Gastrocnemius medialis (tissue), 4 donors: ENCODE results near the gene PLCB2. TPM values are rescaled to one million over a fixed set of nuclear protein-coding genes. Genes with fewer than 3 reads are reported as not detected.

ENCODE experiments used
- ATAC-seq, 2 donors: fragments of 150-250 bp; one replicate each; pipeline ENCODE4 v1.9.1; 2016
- DNase-seq, 2 donors: peaks; one replicate each; pipeline ENCODE4 v3.0.0-alpha.2; 2019
- H3K27ac ChIP-seq, 4 donors: fragments of 200-600 bp; sonication (generic); 1 replicate in 1 of 4; 2 replicates in 3 of 4; pipeline ENCODE4 v1.5.1; 2016 to 2018; ENCODE audit warnings: mild to moderate bottlenecking in 2 of 4, moderate library complexity in 1 of 4
- H3K27me3 ChIP-seq, 3 donors: fragments of 200-600 bp; sonication (generic) in 2 of 3; 1 replicate in 1 of 3; 2 replicates in 2 of 3; pipeline versions ENCODE4 v1.5.1 to v1.6.0; 2016 to 2019; ENCODE audit warnings: mild to moderate bottlenecking in 1 of 3, moderate library complexity in 1 of 3
- H3K36me3 ChIP-seq, 2 donors: fragments of 200-600 bp; sonication (generic) in 1 of 2; one replicate each; pipeline ENCODE4 v1.5.1; 2017 to 2018
- H3K4me1 ChIP-seq, 2 donors: fragments of 200-600 bp; sonication (generic) in 1 of 2; one replicate each; pipeline ENCODE4 v1.5.1; 2016 to 2017; ENCODE audit warnings: mild to moderate bottlenecking in 2 of 2
- H3K4me3 ChIP-seq, 4 donors: fragments of 200-600 bp; sonication (generic) in 3 of 4; 1 replicate in 1 of 4; 2 replicates in 3 of 4; pipeline ENCODE4 v1.5.1; 2016 to 2019; ENCODE audit warnings: mild to moderate bottlenecking in 2 of 4
- H3K9me3 ChIP-seq, 3 donors: fragments of 200-600 bp; sonication (generic) in 2 of 3; 1 replicate in 1 of 3; 2 replicates in 2 of 3; pipeline ENCODE4 v1.5.1; 2016 to 2019
- POLR2A ChIP-seq, 2 donors: fragments of 450-650 bp; IDR thresholded peaks; one replicate each; pipeline ENCODE4 v1.6.1; 2017; ENCODE audit warnings: antibody characterized with exemption in 2 of 2, mild to moderate bottlenecking in 2 of 2, moderate library complexity in 2 of 2
- in situ Hi-C, 4 donors: fragments of 200-750 bp; cut with MboI; loops; one replicate each; pipeline versions ENCODE4 v1.15.0 to v1.8.0; 2017; ENCODE audit warnings: low sequenced_read_pairs in 4 of 4
- intact Hi-C: fragments of 100-400 bp; cut with DNase I; formaldehyde crosslinking; loops from one replicate; pipeline ENCODE4 v1.15.1; 2023; ENCODE audit warnings: low total_unique reads
- total RNA-seq, 4 donors: library from RNA; depleted of rRNA; stranded (reverse); fragments of >200 nt; gene quantifications; one replicate each; pipeline versions ENCODE4 v1.1.0 to v1.2.3, GENCODE V29; 2016
- TF ChIP-seq, protein P1 (sequence below), 5 experiments: fragments of 450-650 bp in 3 of 5; fragments of 200-600 bp in 2 of 5; sonication (generic) in 2 of 5; IDR thresholded peaks in 4 of 5; conservative IDR thresholded peaks in 1 of 5; 1 replicate in 4 of 5; 2 replicates in 1 of 5; pipeline ENCODE4 v1.5.1; 2016 to 2019; ENCODE audit warnings: antibody characterized with exemption in 5 of 5, mild to moderate bottlenecking in 3 of 5, moderate library complexity in 3 of 5

PLCB2 gene
- total RNA-seq, 4 donors from 2014 or later: 0.72 to 2.0 (median 1.4) TPM; not detected in 1

DNA sequence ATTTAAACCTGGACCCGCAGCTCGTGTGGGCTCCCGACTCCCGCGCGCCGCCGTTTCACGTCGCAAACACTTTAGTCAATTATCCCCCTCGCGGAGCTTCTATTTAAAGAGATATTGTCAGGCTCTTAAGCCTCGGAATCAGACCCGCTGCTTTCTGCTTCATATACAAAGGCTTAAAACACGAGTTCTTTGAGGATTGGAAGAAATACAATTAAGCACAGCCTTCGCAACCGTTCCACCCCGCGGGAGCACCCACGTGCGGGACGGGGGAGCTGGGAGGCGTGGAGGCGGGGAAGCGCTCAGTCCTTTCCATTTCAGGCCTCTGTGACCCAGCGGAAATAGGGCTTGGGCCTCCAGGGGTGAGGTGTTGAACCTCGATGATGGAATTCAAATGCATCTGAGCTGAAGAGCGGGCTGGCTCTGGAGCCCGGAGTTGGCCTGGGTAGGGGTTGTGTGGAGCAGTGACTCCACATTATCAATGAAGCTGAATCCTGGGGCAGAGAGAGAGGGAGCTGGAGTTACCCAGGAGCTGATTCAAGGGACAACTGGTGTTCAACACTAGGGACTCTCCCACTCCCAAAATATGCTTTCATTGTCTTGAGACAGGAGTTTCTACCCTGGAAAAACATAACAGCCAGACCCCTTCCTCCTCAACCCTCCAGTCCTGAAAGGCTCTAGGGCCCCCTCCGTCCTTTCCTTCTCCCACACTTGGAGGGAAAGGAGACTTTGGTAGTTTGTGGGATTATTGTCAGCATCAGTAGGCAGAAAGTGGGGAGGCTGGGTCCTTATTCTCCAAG is 27.3 kb downstream of the PLCB2 start:
- Histone ChIP-seq H3K4me3 (no peak overlapping the region), H3K9me3 (no peaks in the 10 kb centered on the region), H3K27ac (no peak overlapping the region), H3K27me3 (peaks cover 50 to 54% (median 50%) of the 10 kb centered on the region in 3 donors), H3K4me1 (peaks cover 3 to 19% of the 10 kb centered on the region in 2 donors), H3K36me3 (no peaks in the 10 kb centered on the region)
- ATAC-seq (no peak), DNase-seq (no peak)
- intact Hi-C loops (no loop called here), in situ Hi-C loops (loop anchor here in 1 of 4 donors (10.0 kb wide), 1 partner anchor 144 kb away; no protein-coding TSS in a partner anchor)
- no peak for TF ChIP-seq POLR2A (IDR thresholded peaks at IDR 0.05)
- TF ChIP-seq, protein P1, sequence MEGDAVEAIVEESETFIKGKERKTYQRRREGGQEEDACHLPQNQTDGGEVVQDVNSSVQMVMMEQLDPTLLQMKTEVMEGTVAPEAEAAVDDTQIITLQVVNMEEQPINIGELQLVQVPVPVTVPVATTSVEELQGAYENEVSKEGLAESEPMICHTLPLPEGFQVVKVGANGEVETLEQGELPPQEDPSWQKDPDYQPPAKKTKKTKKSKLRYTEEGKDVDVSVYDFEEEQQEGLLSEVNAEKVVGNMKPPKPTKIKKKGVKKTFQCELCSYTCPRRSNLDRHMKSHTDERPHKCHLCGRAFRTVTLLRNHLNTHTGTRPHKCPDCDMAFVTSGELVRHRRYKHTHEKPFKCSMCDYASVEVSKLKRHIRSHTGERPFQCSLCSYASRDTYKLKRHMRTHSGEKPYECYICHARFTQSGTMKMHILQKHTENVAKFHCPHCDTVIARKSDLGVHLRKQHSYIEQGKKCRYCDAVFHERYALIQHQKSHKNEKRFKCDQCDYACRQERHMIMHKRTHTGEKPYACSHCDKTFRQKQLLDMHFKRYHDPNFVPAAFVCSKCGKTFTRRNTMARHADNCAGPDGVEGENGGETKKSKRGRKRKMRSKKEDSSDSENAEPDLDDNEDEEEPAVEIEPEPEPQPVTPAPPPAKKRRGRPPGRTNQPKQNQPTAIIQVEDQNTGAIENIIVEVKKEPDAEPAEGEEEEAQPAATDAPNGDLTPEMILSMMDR (IDR thresholded peaks at IDR 0.05 in 4 of 5, conservative IDR thresholded peaks at IDR 0.05 in 1 of 5): no peak

DNA sequence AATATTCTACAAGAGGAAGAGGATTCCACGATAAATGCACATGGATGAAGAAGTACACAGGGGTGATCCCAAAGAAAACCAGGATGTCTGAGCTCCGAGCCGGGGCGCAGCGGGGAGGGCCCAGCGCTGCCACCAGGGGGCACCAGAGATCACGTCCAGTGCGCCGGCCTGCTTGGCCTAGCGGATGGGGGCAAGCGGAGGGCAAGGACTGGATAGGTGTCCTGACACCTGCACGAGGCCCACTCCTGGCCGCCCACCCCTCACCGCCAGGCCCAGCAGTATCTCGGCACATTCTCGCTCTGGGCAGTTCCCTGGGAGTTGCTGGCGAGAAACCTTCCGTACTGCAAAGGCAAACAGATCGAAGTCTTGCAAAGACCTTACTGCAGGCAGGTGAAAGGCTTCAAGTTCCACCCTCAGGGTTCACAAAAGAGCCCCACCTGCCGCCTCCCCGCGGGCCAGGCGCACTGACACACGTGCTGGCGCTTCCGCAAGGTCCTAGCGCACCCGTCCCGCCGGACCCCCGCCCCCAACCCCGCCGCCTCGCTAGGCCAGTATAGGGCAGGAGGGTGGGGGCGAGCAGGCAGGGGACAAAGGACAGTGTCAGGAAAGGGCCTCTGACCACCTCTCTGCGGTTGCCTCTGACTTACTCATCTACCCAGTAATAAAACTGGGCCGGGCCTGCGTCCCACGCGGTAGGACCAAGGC is 28.1 kb downstream of the PLCB2 start:
- no peak overlapping the region for H3K4me3 ChIP-seq
- in situ Hi-C loops: loop anchor here in 3 of 4 donors (5.0 to 10.0 kb wide), 3 partner anchors 143 to 235 kb away; no protein-coding TSS in a partner anchor
- ATAC-seq: peak in 1 of 2 donors; percentile 69
- intact Hi-C loops: loop anchor here (1.0 to 10.0 kb wide), 3 partner anchors 31 to 495 kb away; partner anchors contain the start of gene FSIP1
- no peak for TF ChIP-seq POLR2A (IDR thresholded peaks at IDR 0.05)
- TF ChIP-seq, protein P1 (IDR thresholded peaks at IDR 0.05 in 4 of 5, conservative IDR thresholded peaks at IDR 0.05 in 1 of 5): peak; percentile 87 to 100 (median 94)
- H3K27me3 ChIP-seq: peaks cover 50 to 54% (median 50%) of the 10 kb centered on the region in 3 donors
- DNase-seq: peak; percentile 33 to 55
- H3K36me3 ChIP-seq: no peaks in the 10 kb centered on the region
- H3K4me1 ChIP-seq: peaks cover 3 to 19% of the 10 kb centered on the region in 2 donors
- H3K9me3 ChIP-seq: no peaks in the 10 kb centered on the region
- H3K27ac ChIP-seq: no peak overlapping the region

- no peaks in the 10 kb centered on the region for H3K36me3 ChIP-seq
- in situ Hi-C loops: loop anchor here in 3 of 4 donors (5.0 to 10.0 kb wide), 3 partner anchors 144 to 233 kb away; no protein-coding TSS in a partner anchor
- H3K27ac ChIP-seq: no peak overlapping the region
- H3K27me3 ChIP-seq: peaks cover 41% of the 10 kb centered on the region in 3 donors
- H3K9me3 ChIP-seq: no peaks in the 10 kb centered on the region
- no peak for ATAC-seq
- peaks cover 3 to 15% of the 10 kb centered on the region in 2 donors for H3K4me1 ChIP-seq
- no peak overlapping the region for H3K4me3 ChIP-seq
- DNase-seq: no peak
- intact Hi-C loops: loop anchor here (10.0 kb wide), 1 partner anchor 493 kb away; the partner anchor contains the start of gene FSIP1
- TF ChIP-seq, protein P1 (IDR thresholded peaks at IDR 0.05 in 4 of 5, conservative IDR thresholded peaks at IDR 0.05 in 1 of 5): no peak
- no peak for TF ChIP-seq POLR2A (IDR thresholded peaks at IDR 0.05)
Observed at GRCh38 chr15:40278026-40278425, 29.7 kb downstream of the PLCB2 start.

DNA sequence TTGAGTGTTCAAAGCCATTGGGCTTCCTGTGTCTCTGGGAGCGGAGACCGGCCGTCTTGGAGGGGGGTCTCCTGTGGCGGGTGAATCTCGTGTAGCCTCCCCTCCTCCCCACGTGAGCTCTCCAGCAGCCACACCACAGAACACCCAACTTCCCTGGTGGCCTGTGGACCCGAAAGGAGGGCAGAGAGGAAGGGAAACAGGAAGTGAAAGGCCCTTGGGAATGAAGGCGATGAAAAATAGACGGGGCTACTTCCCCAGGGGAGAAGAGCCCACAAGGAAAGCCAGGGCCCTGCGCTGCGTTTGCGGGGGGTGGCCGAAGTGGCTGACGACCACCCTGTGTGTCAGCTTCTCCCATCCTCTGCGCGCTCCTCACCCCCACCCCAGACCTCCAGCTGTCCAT is 30.3 kb downstream of the PLCB2 start:
- no peaks in the 10 kb centered on the region for H3K36me3 ChIP-seq
- in situ Hi-C loops (loop anchor here in 3 of 4 donors (5.0 to 10.0 kb wide), 3 partner anchors 145 to 233 kb away; no protein-coding TSS in a partner anchor), intact Hi-C loops (loop anchor here (10.0 kb wide), 1 partner anchor 493 kb away; the partner anchor contains the start of gene FSIP1)
- H3K4me1 ChIP-seq: peaks cover 3 to 9% of the 10 kb centered on the region in 2 donors
- H3K4me3 ChIP-seq: no peak overlapping the region
- no peak for ATAC-seq
- no peak for TF ChIP-seq POLR2A (IDR thresholded peaks at IDR 0.05)
- TF ChIP-seq, protein P1 (IDR thresholded peaks at IDR 0.05 in 4 of 5, conservative IDR thresholded peaks at IDR 0.05 in 1 of 5): no peak
- no peak for DNase-seq
- H3K9me3 ChIP-seq: no peaks in the 10 kb centered on the region
- peaks cover 35 to 36% (median 36%) of the 10 kb centered on the region in 3 donors for H3K27me3 ChIP-seq
- H3K27ac ChIP-seq: no peak overlapping the region
